HepG2 (cell line): ENCODE results near the gene GALNT17. TPM values are rescaled to one million over a fixed set of nuclear protein-coding genes. Genes with fewer than 3 reads are reported as not detected.

ENCODE experiments used
- ATAC-seq: fragments of 200-7000 bp; cut with Tn5 transposase; 3 replicates; pipeline ENCODE4 v1.9.1; 2020; ENCODE audit warnings: mild to moderate bottlenecking, moderate library complexity
- BruUV-seq: library from RNA; stranded (reverse); fragments of 400-500 nt; replicated peaks from 2 replicates; lab custom pipeline; 2021; lab: Mats Ljungman, UMichigan
- CTCF ChIA-PET: fragments of 300-600 bp; formaldehyde crosslinking; extraction: SDS; loops from one replicate; lab custom pipeline; 2021; ENCODE audit warnings: low total read pairs, inconsistent platforms, low intra/inter-chr PET ratio; lab: Yijun Ruan, JAX
- POLR2A ChIA-PET: fragments of 350-600 bp; sonication (Branson Sonifier 250); formaldehyde crosslinking; loops from one replicate; lab custom pipeline; 2020; ENCODE audit warnings: antibody characterized with exemption, inconsistent platforms; lab: Yijun Ruan, JAX
- DNase-seq: peaks from one replicate; pipeline ENCODE4 v3.0.0-alpha.2; 2015; ENCODE audit warnings: low spot score
- FAIRE-seq: peaks from 3 replicates; lab custom pipeline; 2011; peaks lifted over from hg19 to GRCh38; lab: Jason Lieb, UNC
- H2AFZ ChIP-seq: one replicate; pipeline ENCODE4 v1.6.1; 2011; ENCODE audit warnings: low read length, inconsistent platforms
- H3K27ac ChIP-seq: fragments of 300-600 bp; 3 replicates; pipeline ENCODE4 v1.8.0; 2011; ENCODE audit warnings: mixed run types, mild to moderate bottlenecking, mixed read lengths, low read length, inconsistent platforms; ENCODE audit not compliant: insufficient read depth; ENCODE audit errors: extremely low read length
- H3K27me3 ChIP-seq, 2 experiments: fragments of 200-600 bp in 1 of 2; 2 replicates in 1 of 2; 3 replicates in 1 of 2; pipeline versions ENCODE4 v1.6.0 to v1.8.0; 2011; ENCODE audit warnings: low read length in 2 of 2, mild to moderate bottlenecking in 2 of 2, moderate library complexity in 2 of 2, inconsistent platforms in 1 of 2; ENCODE audit not compliant: insufficient read depth in 2 of 2, control insufficient read depth in 1 of 2
- H3K36me3 ChIP-seq, 2 experiments: fragments of 200-600 bp in 1 of 2; replicated peaks in 1 of 2; 2 replicates in 1 of 2; 3 replicates in 1 of 2; pipeline versions ENCODE4 v1.5.1 to v1.8.0; 2011; ENCODE audit warnings: low read length in 2 of 2, inconsistent platforms in 1 of 2; ENCODE audit not compliant: insufficient read depth in 2 of 2, control insufficient read depth in 1 of 2
- H3K4me1 ChIP-seq: 2 replicates; pipeline ENCODE4 v1.5.1; 2012; ENCODE audit warnings: low read length, inconsistent platforms; ENCODE audit not compliant: insufficient read depth
- H3K4me2 ChIP-seq: 2 replicates; pipeline ENCODE4 v1.6.0; 2011; ENCODE audit warnings: low read depth, low read length, inconsistent platforms
- H3K4me3 ChIP-seq, 3 experiments: fragments of 200-600 bp in 1 of 3; sonication (generic), shearing (Covaris generic) in 1 of 3; replicated peaks in 1 of 3; 2 replicates each; pipeline ENCODE4 v1.5.1; 2011 to 2016; ENCODE audit warnings: low read length in 3 of 3, inconsistent platforms in 2 of 3, low read depth in 2 of 3, mild to moderate bottlenecking in 2 of 3, control low read depth in 1 of 3, mixed read lengths in 1 of 3; ENCODE audit not compliant: insufficient read depth in 1 of 3
- H3K79me2 ChIP-seq: one replicate; pipeline ENCODE4 v1.6.1; 2011; ENCODE audit warnings: low read length, inconsistent platforms; ENCODE audit not compliant: insufficient read depth
- H3K9ac ChIP-seq: 2 replicates; pipeline ENCODE4 v1.6.0; 2011; ENCODE audit warnings: mild to moderate bottlenecking, low read depth, low read length, inconsistent platforms; ENCODE audit not compliant: insufficient read depth
- H3K9me3 ChIP-seq: 2 replicates; pipeline ENCODE4 v1.5.1; 2012; ENCODE audit warnings: mild to moderate bottlenecking, low read length
- H4K20me1 ChIP-seq: 2 replicates; pipeline ENCODE4 v1.6.0; 2011; ENCODE audit warnings: inconsistent platforms, mild to moderate bottlenecking, low read length, moderate library complexity; ENCODE audit not compliant: insufficient read depth
- ARHGAP35 ChIP-seq: sonication (generic); formaldehyde crosslinking; IDR thresholded peaks from 2 replicates; pipeline ENCODE4 v1.9.0; 2022; ENCODE audit warnings: mild to moderate bottlenecking, inconsistent platforms, moderate library complexity, missing genetic modification reagents, borderline replicate concordance
- CBX2 ChIP-seq, 2 experiments: fragments of 200-600 bp in 1 of 2; sonication (generic); formaldehyde crosslinking in 1 of 2; IDR thresholded peaks; 2 replicates each; pipeline versions ENCODE4 v1.7.0 to v1.8.1; 2018 to 2022; ENCODE audit warnings: low read depth in 2 of 2, low read length in 1 of 2, mild to moderate bottlenecking in 1 of 2, missing genetic modification reagents in 1 of 2
- CSRNP2 ChIP-seq: sonication (generic); formaldehyde crosslinking; conservative IDR thresholded peaks from 2 replicates; pipeline ENCODE4 v1.8.0; 2022; ENCODE audit warnings: low read depth, missing genetic modification reagents
- MXD4 ChIP-seq: IDR thresholded peaks from 2 replicates; pipeline ENCODE4 v1.6.1; 2016; ENCODE audit warnings: mild to moderate bottlenecking, missing biosample characterization, missing genetic modification reagents
- RXRB ChIP-seq: IDR thresholded peaks from 2 replicates; pipeline ENCODE4 v1.6.1; 2016; ENCODE audit warnings: borderline replicate concordance, missing genetic modification reagents, missing compliant biosample characterization
- ZNF597 ChIP-seq: sonication (generic); formaldehyde crosslinking; IDR thresholded peaks from 2 replicates; pipeline ENCODE4 v1.5.0; 2020; ENCODE audit warnings: missing genetic modification reagents
- WGBS: methylation state at CpG from one replicate; pipeline ENCODE4 v1.1.6; 2017; ENCODE audit warnings: low lambda C conversion rate; 5-methylcytosine and 5-hydroxymethylcytosine counted together
- in situ Hi-C: cut with HindIII; loops from 2 replicates; pipeline ENCODE4 v1.10.0; 2017; ENCODE audit warnings: low pct_unique_long_range_greater_than_20kb; ENCODE audit not compliant: extremely low pct_ligation_motif_present
- intact Hi-C: fragments of 100-400 bp; cut with micrococcal nuclease; formaldehyde crosslinking; loops from one replicate; pipeline ENCODE4 v1.10.0; 2022; ENCODE audit not compliant: unreplicated experiment
- polyA plus RNA-seq, 8 experiments: library from polyadenylated mRNA; depleted of rRNA in 3 of 8; stranded (reverse) in 7 of 8; unstranded in 1 of 8; fragments of >200 nt; fragmentation: Illumina TruSeq in 4 of 8; extraction: Trizol in 4 of 8; gene quantifications; 2 replicates each; pipeline versions ENCODE4 v1.2.1 to v1.2.3, GENCODE V29; 2011 to 2016; ENCODE audit warnings: low read depth in 4 of 8, missing spikeins in 1 of 8, mixed read lengths in 1 of 8; ENCODE audit not compliant: insufficient read depth in 1 of 8
- total RNA-seq, 5 experiments: library from RNA; depleted of rRNA; stranded (reverse); fragments of >200 nt; fragmentation: Illumina TruSeq; extraction: Trizol; gene quantifications; 2 replicates each; pipeline ENCODE4 v1.2.3, GENCODE V29; 2016; ENCODE audit warnings: low read depth in 1 of 5

GALNT17 gene
- total and polyA plus RNA-seq, 2 of the 13 experiments (the other 11 are each of a cell fraction or from before 2014, with no cell fraction given), result not detected

- TF ChIP-seq RXRB (CRISPR knock-in tag) (no peak), ARHGAP35 (CRISPR knock-in tag) (no peak), ZNF597 (CRISPR knock-in tag) (no peak), CSRNP2 (no peak), MXD4 (CRISPR knock-in tag) (no peak), CBX2 (IDR thresholded peaks at IDR 0.05; ENCODE audit: low read depth, low read length) (no peak), CBX2 (CRISPR knock-in tag; IDR thresholded peaks at IDR 0.05; ENCODE audit: low read depth) (no peak)
- TF ChIP-seq, all 625 proteins: peak for 0
- no peak overlapping the region for H3K27ac ChIP-seq
- intact Hi-C loops (loop anchor here (2.0 kb wide), 1 partner anchor 741 kb away; no protein-coding TSS in a partner anchor), in situ Hi-C loops (no loop called here)
- ATAC-seq, result no peak
- H3K27me3 ChIP-seq, result no peaks in the 10 kb centered on the region; a peak in 1 of 5 replicates
- H3K4me2 ChIP-seq, result no peak overlapping the region
- H3K9me3 ChIP-seq, result peaks cover 11% of the 10 kb centered on the region
- H2AFZ ChIP-seq, result no peak overlapping the region
- FAIRE-seq, result no peak
- H3K36me3 ChIP-seq, result no peaks in the 10 kb centered on the region
- no peaks in the 10 kb centered on the region for H4K20me1 ChIP-seq
- H3K4me1 ChIP-seq, result no peaks in the 10 kb centered on the region
- ChIA-PET POLR2A (no interaction called here), CTCF (no interaction called here)
- no TSS peak for BruUV-seq
- H3K9ac ChIP-seq, result no peak overlapping the region
- no peaks in the 10 kb centered on the region for H3K79me2 ChIP-seq
- DNase-seq, result no peak
- WGBS, result 17% methylated on average over 9 of the region's 9 CpGs
- no peak overlapping the region for H3K4me3 ChIP-seq
Observed at GRCh38 chr7:71753956-71754664, 622.2 kb downstream of the GALNT17 start.
